Measurements from ENCODE around the gene APOL3.

The APOL3 gene

DNA sequence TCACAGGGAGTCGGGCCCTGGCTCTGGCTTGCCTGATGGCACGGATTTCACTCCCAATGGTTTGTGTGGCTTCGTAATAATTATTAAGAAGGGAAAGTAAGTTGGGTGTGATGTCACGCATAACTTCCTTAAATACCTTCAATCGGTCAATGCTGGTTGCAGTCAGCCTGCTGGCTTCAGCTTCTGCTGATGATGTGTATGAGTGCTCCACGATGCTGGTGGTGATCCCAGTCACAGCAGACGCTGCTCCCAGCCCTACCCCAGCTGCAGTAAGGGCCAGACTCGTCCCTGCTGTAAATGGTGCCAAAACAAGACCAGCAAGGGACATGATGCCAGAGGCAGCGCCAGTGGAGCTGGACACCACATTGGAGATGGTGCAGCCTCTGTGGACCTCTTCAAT, 19.1 kb downstream of the APOL3 start:
- TF ChIP-seq, protein P1, sequence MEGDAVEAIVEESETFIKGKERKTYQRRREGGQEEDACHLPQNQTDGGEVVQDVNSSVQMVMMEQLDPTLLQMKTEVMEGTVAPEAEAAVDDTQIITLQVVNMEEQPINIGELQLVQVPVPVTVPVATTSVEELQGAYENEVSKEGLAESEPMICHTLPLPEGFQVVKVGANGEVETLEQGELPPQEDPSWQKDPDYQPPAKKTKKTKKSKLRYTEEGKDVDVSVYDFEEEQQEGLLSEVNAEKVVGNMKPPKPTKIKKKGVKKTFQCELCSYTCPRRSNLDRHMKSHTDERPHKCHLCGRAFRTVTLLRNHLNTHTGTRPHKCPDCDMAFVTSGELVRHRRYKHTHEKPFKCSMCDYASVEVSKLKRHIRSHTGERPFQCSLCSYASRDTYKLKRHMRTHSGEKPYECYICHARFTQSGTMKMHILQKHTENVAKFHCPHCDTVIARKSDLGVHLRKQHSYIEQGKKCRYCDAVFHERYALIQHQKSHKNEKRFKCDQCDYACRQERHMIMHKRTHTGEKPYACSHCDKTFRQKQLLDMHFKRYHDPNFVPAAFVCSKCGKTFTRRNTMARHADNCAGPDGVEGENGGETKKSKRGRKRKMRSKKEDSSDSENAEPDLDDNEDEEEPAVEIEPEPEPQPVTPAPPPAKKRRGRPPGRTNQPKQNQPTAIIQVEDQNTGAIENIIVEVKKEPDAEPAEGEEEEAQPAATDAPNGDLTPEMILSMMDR (IDR thresholded peaks at IDR 0.05), result no peak

DNA sequence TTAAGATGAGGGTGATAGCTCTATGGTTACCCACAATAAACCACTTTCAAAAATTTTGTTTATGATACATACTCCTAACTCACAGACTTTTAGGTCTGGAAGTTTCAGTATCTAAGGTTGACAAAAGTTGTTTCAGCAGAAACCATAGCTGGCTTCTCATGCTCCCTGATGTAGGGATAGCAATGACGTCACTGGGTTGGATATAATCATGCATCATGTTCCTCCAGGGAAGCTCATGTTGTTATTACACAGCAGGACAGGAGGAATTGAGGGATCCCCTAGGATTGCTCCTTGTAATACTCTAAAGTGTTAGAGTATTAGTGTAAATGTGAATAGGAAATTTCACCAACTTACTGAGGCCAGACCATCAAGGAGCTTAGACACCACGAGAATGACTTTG, 23.6 kb downstream of the APOL3 start:
- TF ChIP-seq, protein P1 (IDR thresholded peaks at IDR 0.05), result no peak

DNA sequence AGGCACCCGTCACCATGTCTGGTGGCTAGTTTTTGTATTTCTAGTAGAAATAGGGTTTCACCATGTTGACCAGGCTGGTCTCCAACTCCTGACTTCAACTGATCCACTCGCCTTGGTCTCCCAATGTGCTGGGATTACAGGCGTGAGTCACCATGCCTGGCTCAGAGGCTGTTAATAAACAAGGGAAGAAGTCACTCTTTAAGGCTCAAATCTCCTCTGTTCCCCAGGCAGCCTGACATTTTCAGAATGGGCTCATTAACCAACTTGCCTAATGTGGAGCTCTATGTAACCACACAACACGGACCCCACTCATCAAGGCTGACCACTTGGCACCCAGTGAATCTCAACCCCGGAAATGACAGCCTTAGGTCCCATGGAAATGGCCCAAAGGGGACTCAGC, 24.1 kb downstream of the APOL3 start:
- TF ChIP-seq, protein P1 (IDR thresholded peaks at IDR 0.05), result no peak

DNA sequence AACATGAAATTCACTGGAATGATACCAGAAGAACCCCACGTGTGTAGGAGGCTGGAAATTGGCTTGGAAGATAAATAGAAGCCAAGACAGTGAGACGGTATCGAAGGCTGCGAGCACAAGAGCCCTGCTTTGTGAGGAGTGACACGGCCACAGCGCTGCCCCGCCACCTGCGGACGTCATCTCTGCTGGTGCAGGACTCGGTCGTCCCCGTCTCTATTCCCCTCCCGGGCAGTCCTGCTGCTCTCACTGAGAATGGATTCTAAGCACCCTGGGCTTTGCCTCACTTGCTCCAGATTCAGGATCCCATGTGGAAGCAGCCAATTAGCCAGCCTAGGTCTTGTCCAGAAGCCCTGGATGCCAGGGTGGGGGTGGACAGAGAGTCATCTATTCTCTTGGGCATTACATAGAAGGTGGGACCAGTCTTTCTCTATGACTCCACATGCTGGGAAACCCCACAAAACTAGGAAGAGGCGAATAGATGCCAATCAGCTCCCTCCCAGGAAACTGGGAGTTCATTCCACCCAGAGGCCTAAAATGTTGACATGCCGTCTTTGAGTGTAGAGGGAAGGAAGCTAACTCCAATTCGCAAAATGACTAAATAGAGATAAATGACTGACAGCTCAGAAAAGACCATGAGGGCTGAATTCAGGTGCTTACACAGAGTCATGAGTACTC, 25.1 kb downstream of the APOL3 start:
- TF ChIP-seq, protein P1 (IDR thresholded peaks at IDR 0.05), result no peak

DNA sequence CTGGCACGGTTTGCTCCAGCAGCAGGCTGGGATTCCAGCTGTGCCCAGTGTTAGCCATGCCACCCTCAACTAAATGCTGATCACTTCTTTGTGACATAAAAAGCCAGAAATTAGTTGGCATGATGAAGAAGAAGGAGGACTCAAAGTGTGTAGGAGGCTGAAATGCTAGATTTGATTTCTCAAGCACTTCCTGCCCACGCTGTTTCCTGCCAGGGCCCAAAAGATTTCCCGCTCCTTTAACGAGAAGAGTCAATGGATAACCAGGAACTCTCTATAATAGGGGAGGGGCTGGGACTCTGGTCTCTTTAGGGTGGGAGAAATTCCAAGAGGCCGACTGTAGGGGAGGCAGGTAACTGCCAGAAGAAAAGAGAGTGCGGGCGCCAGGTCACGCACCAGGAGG, 26.4 kb downstream of the APOL3 start:
- TF ChIP-seq, protein P1 (IDR thresholded peaks at IDR 0.05), result no peak

DNA sequence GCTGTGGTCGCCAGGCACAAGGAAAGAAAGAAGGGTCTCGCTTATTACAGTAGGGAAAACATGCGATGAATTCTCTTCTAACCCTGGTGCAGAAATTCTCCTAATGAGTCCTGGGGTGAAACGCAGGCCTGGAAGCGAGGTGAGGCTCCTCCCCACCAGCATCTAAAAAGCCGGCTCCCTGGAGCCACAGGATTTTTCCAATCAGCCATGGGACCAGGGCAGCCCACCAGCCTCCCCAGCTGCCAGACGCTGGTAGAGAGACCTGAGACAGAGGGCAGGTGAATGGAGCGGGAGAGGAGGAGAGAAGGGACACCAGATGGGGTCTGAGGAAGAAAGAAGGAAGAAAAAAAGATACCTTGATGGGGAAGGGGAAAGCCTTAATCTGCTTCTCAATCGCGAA, 28.6 kb downstream of the APOL3 start:
- TF ChIP-seq, protein P1 (IDR thresholded peaks at IDR 0.05), result no peak

DNA sequence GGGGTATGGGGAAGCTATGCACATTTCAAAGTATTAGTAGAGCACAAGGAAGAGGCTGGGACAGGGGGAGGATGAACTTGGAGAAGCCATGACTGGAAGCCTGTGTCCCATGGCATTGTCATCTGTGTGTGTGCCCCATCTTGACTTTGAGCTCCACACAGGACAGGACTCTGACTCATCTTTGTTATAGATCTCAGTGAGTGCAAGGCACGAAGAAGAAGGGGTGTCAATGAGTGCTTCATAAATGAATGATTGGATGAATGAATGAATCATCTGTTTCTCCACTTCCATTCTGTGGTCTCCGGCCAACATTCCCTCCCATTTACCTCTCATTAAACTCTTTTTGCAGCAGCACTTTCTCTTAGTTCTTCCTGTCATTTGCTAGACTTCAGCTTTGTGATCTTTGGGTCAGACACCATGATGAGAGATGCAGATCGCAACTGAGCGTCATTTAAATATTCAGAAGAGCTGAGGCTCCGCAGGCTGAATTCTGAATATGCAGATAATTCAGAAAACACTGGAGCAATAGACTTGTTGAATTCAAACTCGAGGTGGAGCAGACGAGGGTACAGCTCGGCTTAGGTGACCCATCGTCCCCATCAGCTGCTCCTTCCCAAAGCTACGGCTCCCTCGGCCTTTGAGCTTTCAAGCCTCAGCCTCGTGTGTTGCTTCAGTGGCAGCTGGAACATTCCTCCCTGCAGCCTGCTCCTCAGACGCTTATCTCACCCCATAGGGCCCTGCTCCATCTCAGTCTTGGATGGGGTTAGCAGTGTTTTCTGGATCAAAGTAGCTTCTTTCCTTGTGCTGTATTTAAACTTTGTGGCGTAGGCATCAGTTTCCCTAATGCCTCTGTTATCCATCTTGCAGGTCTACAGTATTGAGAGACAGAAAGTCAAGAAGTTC, 30.8 kb downstream of the APOL3 start:
- TF ChIP-seq, protein P1 (IDR thresholded peaks at IDR 0.05), result no peak

Measured in LNCAP (cell line).